K562 (cell line): ENCODE data around the gene HEY2. TPM values are rescaled to one million over a fixed set of nuclear protein-coding genes. Genes with fewer than 3 reads are reported as not detected.
A peak's percentile ranks its signal among the peaks of the same experiment; 100 is the strongest.

Experiments
- CC2D1A ChIP-seq: fragments of 450-650 bp; IDR thresholded peaks from 2 replicates; pipeline ENCODE4 v1.6.1; 2017; ENCODE audit warnings: mild to moderate bottlenecking
- CHD2 ChIP-seq: IDR thresholded peaks from 2 replicates; pipeline ENCODE4 v1.6.1; 2011; ENCODE audit warnings: low read depth, low read length
- CTCF ChIP-seq, 3 experiments: IDR thresholded peaks in 2 of 3; conservative IDR thresholded peaks in 1 of 3; 2 replicates each; pipeline ENCODE4 v1.5.1; 2011 to 2012; ENCODE audit warnings: low read length in 3 of 3, mild to moderate bottlenecking in 3 of 3, control low read depth in 2 of 3, improper control_type of control experiment in 1 of 3, inconsistent platforms in 1 of 3, low read depth in 1 of 3, mixed read lengths in 1 of 3, moderate library complexity in 1 of 3; ENCODE audit not compliant: insufficient read depth in 2 of 3
- GTF2B ChIP-seq: IDR thresholded peaks from 2 replicates; pipeline ENCODE4 v1.6.1; 2011; ENCODE audit not compliant: insufficient read length; ENCODE audit errors: extremely low read depth
- KHSRP ChIP-seq: fragments of 450-650 bp; IDR thresholded peaks from 2 replicates; pipeline ENCODE4 v1.6.1; 2017
- MTA2 ChIP-seq: fragments of 450-650 bp; IDR thresholded peaks from 2 replicates; pipeline ENCODE4 v1.6.1; 2016; ENCODE audit warnings: low read depth
- POLR2B ChIP-seq: fragments of 450-650 bp; IDR thresholded peaks from 2 replicates; pipeline ENCODE4 v1.6.1; 2018; ENCODE audit warnings: low read depth; ENCODE audit not compliant: partially characterized antibody
- PRMT5 ChIP-seq: sonication (generic); formaldehyde crosslinking; IDR thresholded peaks from 2 replicates; pipeline ENCODE4 v1.5.0; 2020; ENCODE audit warnings: missing genetic modification reagents
- RREB1 ChIP-seq: fragments of 250-450 bp; sonication (Bioruptor Pico); IDR thresholded peaks from 2 replicates; pipeline ENCODE4 v1.4.0; 2020
- SRSF7 ChIP-seq: fragments of 200-400 bp; formaldehyde crosslinking; optimal IDR thresholded peaks from 2 replicates; pipeline ENCODE3; 2017; ENCODE audit warnings: mild to moderate bottlenecking, low read depth, low read length
- TCF15 ChIP-seq: fragments of 250-450 bp; sonication (Bioruptor Pico); IDR thresholded peaks from 2 replicates; pipeline ENCODE4 v1.8.0; 2022; ENCODE audit warnings: moderate library complexity, mild to moderate bottlenecking, inconsistent platforms
- THRB ChIP-seq: fragments of 450-650 bp; formaldehyde crosslinking; conservative IDR thresholded peaks from 2 replicates; pipeline ENCODE4 v1.4.0; 2022; ENCODE audit warnings: mild to moderate bottlenecking, missing genetic modification characterization
- TRIM28 ChIP-seq: fragments of 450-650 bp; IDR thresholded peaks from 2 replicates; pipeline ENCODE4 v1.6.1; 2017
- WHSC1 ChIP-seq: IDR thresholded peaks from one replicate; pipeline ENCODE4 v1.6.1; 2012; ENCODE audit warnings: low read length, control low read depth, inconsistent platforms
- ZNF121 ChIP-seq: sonication (generic); formaldehyde crosslinking; conservative IDR thresholded peaks from 2 replicates; pipeline ENCODE4 v1.8.0; 2022; ENCODE audit warnings: missing genetic modification reagents
- ZNF436 ChIP-seq: fragments of 250-450, 450-650 bp; sonication (Bioruptor Pico); formaldehyde crosslinking; IDR thresholded peaks from 2 replicates; pipeline ENCODE4 v1.7.0; 2020; ENCODE audit warnings: mild to moderate bottlenecking
- polyA plus RNA-seq, 8 experiments: library from polyadenylated mRNA; depleted of rRNA in 4 of 8; stranded (reverse) in 5 of 8; unstranded in 3 of 8; fragments of >200 nt; fragmentation: Nextera tagmentation in 2 of 8; fragmentation: Illumina TruSeq in 1 of 8; extraction: Ambion mirVana in 2 of 8; extraction: Trizol in 1 of 8; gene quantifications; 2 replicates each; pipeline versions ENCODE4 v1.2.1 to v1.2.3, GENCODE V29; 2011 to 2014; ENCODE audit warnings: inconsistent platforms in 1 of 8, missing spikeins in 1 of 8
- total RNA-seq, 7 experiments: library from RNA; depleted of rRNA in 6 of 7; stranded (reverse); fragments of >200 nt in 6 of 7; fragmentation: Illumina TruSeq in 2 of 7; extraction: Trizol in 2 of 7; gene quantifications; 2 replicates each; pipeline versions ENCODE4 v1.2.1 to v1.2.3, GENCODE V29; 2011 to 2021; ENCODE audit warnings: low replicate concordance in 1 of 7
- TF ChIP-seq, protein P1 (sequence below): fragments of 450-650 bp; IDR thresholded peaks from 2 replicates; pipeline ENCODE4 v1.6.1; 2016; ENCODE audit warnings: antibody characterized with exemption

Gene HEY2
- total and polyA plus RNA-seq, 9 of the 15 experiments (the other 6 are each of a cell fraction or from before 2014, with no cell fraction given): 0.03 to 0.07 (median 0.06) TPM; not detected in 5

DNA sequence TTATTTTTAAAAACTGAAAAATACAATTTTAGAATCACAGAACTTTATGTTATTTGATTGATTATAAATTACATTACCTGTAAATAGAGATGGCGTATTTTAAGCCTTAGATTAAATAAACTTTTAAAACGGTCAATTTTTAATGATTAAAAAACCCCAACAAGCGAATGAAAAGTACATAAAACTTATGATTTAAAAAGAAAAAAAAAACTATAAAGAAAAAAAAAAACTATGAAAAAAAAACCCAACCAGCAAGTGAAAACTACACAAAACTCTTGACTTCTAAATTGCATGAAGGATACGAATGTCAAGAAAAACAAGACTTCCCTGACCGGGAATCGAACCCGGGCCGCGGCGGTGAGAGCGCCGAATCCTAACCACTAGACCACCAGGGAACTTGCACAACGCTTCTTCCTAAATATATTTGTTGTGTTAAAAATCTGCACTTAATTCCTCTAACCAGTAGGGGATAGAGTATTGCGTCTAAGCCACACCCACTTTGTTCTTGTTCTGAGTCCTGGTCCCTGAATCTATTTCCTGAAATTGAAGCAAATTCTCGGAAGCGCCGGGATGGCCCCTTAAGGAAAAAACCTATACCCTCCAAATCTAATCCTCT is 30.6 kb downstream of the HEY2 start (continued):
- TF ChIP-seq CTCF (IDR thresholded peaks at IDR 0.05 in 2 of 3, conservative IDR thresholded peaks at IDR 0.05 in 1 of 3; ENCODE audit: insufficient read depth in 2 of 3, low read depth in 1 of 3, low read length in 3 of 3): peak in 2 of 3 experiments; percentile 27 to 34; a peak in 2 of 6 replicates
- TF ChIP-seq TCF15 (CRISPR knock-in tag): no peak
- peak; percentile 55; the same call in 1 of the 2 replicates for TF ChIP-seq CHD2
- TF ChIP-seq RREB1: no peak
- 0 out of 2 replicates have a peak, but pooled peaks have one; percentile 9 for TF ChIP-seq MTA2
- no peak for TF ChIP-seq KHSRP
- TF ChIP-seq TRIM28: peak; percentile 43; the same call in 1 of the 2 replicates
- no peak for TF ChIP-seq POLR2B
- peak; percentile 33 for TF ChIP-seq GTF2B
- no peak for TF ChIP-seq PRMT5
- no peak for TF ChIP-seq ZNF121 (CRISPR knock-in tag)
- TF ChIP-seq SRSF7: no peak
- TF ChIP-seq CC2D1A: peak; percentile 37; the same call in 1 of the 2 replicates
- TF ChIP-seq ZNF436 (CRISPR knock-in tag): no peak
- no peak for TF ChIP-seq WHSC1
- no peak for TF ChIP-seq THRB (CRISPR knock-in tag)
- TF ChIP-seq, protein P1, sequence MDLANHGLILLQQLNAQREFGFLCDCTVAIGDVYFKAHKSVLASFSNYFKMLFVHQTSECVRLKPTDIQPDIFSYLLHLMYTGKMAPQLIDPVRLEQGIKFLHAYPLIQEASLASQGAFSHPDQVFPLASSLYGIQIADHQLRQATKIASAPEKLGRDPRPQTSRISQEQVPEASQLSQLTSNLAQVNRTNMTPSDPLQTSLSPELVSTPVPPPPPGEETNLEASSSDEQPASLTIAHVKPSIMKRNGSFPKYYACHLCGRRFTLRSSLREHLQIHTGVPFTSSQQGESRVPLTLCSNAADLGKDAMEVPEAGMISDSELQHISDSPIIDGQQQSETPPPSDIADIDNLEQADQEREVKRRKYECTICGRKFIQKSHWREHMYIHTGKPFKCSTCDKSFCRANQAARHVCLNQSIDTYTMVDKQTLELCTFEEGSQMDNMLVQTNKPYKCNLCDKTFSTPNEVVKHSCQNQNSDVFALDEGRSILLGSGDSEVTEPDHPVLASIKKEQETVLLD: 0 out of 2 replicates have a peak, but pooled peaks have one; percentile 56
